COLO668 (cell line): ENCODE results near the gene IBTK.
"Not testable (repeated sequence)": the region's sequence is repeated elsewhere in the genome, so short reads cannot be mapped to it uniquely, and the experiment has no call there.

Experiments used
- DNase-seq: peaks from one replicate; lab custom pipeline; 2025; ENCODE audit not compliant: unreplicated experiment; lab: John Stamatoyannopoulos, UW

Gene IBTK

DNA sequence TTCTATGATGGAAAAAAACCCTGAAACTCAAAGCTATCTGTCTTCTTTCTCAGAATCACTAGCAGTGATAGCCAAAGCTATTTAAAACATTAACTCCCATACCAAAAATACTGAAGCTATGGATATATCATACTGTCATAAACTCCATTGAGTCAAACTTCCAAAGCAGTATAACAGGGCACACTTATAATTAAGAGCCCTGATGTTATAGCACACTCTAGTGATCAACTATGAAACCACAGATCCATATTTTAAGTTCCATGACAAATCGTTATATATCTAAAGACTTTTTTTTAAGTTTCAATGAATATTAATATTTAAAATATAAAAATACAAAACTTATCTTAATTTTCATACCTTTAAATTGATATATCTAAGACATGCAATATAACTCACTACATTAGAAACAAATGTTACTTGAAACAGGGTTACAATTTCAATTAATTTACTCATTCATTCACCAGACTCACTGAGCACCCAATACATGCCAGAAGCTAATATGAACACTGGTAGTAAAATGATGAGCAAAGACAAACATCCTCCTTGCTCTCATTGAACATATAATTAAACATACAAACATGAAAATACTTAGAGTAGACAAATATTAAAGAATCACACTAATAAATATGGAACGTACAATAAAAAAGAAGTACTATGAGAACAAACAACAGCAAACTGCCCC, 69.3 kb downstream of the IBTK start:
- DNase-seq: no peak

DNA sequence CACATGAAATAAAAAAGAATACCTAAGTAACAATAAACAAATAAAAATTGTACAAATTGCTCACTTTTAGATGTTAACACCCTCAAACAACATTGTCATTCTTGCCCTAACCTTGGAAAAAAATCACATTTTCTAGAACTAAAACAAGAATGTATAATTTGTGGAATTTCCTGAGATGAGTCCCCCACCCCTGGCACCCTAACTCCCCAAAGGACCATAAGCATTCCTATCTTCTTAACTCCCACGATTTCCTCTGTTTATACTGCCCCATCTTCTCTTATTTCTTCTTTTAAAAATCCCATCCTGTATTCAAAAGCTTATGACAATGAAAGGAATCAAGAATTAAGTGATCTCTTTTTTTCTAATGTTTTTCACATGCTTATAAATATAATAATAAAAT, 70.9 kb downstream of the IBTK start:
- no peak for DNase-seq

- no peak for DNase-seq
Observed at GRCh38 chr6:82172594-82172993, 75.0 kb downstream of the IBTK start.

DNA sequence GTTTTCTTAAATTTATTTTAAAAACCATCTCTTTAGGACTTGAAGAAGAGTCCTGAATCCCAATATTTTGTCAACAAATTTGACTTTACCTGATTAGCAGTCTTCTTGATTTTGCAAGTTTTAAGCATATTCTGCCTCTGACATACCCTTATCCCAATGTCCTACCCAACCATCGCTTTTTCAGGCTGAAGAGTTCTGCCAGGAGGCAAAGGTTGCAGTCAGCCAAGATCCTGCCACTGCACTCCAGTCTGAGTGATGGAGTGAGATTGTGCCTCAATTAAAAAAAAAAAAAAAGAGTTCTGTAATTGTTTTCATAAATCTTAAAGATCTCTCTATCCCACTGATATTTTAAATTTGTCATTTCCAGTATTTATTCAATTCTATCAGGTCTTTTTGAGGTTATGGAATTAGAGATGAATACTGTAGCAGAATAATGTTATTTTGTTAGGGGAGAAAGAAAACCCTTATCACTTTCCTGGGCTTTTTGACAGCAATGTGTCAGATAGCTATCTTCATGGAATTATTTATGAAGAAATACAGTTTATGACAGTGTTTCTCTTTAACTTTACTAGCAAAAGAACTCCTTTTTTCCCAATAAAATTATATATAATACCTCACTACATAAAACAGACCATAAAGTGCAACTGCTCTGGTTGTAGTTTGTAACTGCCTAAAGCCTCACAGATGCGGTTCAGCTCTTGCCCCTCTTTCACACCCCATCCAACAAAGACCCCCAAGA, 78.2 kb downstream of the IBTK start:
- DNase-seq: no peak

- no peak for DNase-seq
Observed at GRCh38 chr6:82166493-82166892, 81.1 kb downstream of the IBTK start.

DNA sequence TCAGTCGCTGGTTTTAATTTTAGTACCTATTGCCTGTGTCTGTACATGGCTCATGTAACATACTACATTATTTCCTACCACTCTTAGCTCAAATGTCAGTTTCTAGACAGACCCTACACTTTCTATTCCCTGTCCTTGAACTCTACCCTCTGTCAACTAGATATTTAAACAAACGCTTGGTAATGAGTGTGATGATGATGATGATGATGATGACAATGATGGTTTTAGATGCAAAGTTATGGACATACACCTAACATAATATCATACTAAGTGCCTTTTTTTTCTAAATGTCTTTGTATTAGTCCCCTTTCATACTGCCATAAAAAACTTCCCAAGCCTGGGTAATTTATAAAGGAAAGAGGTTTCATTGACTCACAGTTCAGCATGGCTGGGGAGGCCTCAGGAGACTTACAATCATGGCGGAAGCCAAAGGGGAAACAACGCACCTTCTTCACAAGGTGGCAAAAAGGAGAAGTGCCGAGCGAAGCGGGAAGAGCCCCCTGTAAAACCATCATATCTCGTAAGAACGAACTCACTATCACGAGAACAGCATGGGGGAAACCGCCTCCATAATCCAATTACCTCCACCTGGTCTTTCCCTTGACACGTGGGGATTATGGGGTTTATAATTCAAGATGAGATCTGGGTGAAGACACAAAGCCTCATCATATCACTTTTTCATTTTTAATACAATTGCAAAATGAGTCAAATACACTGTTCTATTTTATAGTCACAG, 87.1 kb downstream of the IBTK start:
- DNase-seq: no peak

DNA sequence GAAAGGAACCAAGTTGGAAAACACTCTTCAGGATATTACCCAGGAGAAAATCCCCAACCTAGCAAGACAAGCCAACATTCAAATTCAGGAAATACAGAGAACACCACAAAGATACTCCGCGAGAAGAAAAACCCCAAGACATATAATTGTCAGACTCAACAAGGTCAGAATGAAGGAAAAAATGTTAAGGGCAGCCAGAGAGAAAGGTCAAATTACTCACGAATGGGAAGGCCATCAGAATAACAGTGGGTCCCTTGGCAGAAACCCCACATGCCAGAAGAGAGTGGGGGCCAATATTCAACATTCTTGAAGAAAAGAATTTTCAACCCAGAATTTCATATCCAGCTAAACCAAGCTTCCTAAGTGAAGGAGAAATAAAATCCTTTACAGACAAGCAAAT, 94.8 kb downstream of the IBTK start:
- not testable (repeated sequence) for DNase-seq

GRCh38 chr6:82151147-82151546, 96.4 kb downstream of the IBTK start:
- DNase-seq: not testable (repeated sequence)

DNA sequence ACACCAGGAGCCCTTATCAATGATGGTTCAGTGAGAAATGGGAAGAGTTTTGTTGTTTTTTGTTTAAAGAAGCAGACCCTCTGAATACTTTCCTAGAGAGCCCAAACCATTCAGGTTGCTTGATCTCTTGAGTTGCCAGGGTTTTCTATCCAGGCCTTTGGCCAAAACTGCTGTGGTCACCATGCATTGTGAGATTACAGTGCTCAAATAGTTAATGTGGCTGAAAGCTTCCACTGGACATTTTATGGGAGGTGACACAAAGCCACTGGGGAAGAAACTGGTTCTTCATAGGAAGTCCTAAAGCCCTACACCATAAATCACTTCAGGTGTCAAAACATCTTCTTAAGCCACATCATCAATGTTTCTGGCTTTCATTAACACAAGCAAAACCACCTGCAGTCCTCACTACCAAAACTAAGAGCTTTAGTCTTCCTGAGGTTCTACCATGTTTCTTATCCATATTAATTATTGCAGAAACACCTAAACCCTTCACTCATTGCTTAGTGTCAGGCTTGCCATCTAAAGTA, 101.6 kb downstream of the IBTK start:
- DNase-seq: no peak

- no peak for DNase-seq
Observed at GRCh38 chr6:82144852-82145340, 102.6 kb downstream of the IBTK start.

DNA sequence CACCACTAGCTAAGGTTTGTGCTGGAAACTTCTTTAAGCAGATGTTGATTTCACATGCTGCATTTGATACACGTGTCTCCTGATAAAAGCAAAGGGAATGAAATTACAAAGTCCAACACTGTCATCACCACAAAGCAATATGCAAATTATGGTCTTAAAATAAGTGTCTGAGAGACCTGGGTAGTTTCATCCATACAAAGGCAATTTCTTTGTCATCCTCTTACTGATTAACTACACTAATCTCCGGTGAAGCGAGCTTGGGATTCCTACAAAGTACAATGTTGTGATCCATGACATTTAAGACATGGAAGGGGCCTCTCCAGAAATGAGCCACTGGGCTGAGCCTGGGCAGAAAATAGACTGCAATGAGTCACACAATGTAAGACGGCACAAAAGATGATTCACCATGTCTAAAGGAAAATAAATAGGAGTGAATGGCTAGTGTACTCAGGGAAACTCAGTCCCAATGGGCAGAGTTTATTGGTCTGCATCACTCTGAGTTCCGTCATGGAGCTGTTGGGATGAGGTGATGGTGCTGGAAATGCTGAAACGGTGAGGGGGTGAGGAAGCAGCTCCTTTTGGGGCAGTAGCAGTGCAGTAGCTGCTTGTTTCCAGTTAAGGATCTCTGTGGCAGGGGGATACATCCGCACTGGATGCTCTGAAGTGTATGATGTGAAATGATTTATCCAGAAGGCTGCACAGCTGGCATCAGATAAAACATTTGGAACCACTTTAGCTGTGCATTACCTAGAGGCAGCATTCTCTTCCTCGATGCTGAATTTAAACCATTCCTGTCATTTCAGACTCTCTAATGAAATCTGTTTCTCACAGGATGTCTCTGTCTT, 103.3 kb downstream of the IBTK start:
- no peak for DNase-seq

DNA sequence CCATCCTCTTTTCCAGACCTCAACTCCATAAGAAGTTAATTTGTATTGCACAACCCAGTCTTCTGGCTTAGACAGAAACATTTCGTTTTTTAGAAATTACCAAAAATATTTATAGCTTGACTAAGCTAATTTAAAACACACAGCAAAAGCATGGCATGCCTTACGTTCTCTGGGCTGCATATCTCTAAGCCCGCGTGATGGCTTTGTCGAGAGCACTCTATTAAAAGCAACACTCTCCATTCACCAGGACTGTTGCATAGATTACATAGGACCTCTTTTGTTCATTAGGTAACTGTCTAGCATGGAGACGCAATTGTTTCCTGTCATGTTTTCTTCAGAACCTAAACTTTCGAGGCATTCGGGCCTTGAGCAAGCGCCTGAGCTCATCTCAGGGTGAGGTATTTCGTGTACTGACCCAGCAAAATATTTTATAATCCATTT, 104.5 kb downstream of the IBTK start:
- DNase-seq: no peak

DNA sequence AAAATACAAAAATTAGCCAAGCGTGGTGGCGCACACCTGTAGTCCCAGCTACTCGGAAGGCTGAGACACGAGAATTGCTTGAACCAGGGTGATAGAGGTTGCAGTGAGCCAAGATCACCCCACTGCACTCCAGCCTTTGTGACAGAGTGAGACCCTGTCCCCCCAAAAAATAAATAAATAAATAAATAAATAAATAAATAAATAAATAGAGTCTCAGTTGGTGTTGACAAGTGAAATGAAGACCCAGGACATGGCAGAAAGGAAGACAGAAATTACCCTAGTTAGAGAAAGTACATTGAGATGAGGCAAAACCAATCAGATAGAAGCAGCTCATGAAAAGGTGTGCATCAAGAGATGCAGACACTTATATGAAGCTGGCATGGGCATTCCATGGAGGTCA, 105.0 kb downstream of the IBTK start:
- DNase-seq: no peak

DNA sequence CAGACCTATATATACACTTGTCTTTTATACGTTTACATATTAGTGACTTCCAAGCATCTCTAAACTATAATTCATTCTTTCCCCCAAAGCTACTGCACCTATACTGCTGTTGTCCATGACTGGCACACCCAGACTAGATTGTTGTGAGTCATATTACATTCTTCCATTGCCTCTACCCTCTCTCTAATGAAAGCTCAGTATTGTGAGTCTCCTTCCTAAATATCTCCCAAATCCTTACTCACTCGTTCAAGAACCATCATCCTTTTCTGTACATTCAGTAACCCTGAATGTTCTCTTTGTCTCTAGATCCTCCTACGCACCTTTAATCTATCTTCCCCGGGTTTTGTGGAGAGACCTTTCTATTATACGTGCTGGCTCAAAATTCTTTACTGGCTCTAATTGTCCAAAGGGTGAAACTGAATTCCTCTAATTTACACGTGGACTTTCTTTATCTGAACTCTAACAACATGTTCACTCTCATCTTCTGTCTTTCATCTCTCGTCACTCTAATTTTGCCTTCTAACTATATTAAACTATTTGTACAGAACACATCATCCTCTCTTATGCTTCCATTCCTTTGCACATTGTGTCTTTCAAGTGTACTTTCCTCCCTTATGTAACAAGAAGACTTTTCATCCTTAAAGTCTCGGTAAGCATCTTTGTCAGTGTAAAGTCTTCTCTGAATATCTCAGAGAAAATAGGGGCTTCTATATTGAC, 109.3 kb downstream of the IBTK start:
- no peak for DNase-seq

GRCh38 chr6:82131441-82131840, 116.1 kb downstream of the IBTK start:
- no peak for DNase-seq

- DNase-seq: no peak
Observed at GRCh38 chr6:82129797-82130196, 117.7 kb downstream of the IBTK start.

GRCh38 chr6:82128973-82129372, 118.6 kb downstream of the IBTK start:
- DNase-seq: not testable (repeated sequence)

GRCh38 chr6:82123632-82124031, 123.9 kb downstream of the IBTK start:
- DNase-seq: no peak
